ENCODE measurements around the gene SP2.
"Not testable (repeated sequence)": the region's sequence is repeated elsewhere in the genome, so short reads cannot be mapped to it uniquely, and the experiment has no call there.

Gene SP2

DNA sequence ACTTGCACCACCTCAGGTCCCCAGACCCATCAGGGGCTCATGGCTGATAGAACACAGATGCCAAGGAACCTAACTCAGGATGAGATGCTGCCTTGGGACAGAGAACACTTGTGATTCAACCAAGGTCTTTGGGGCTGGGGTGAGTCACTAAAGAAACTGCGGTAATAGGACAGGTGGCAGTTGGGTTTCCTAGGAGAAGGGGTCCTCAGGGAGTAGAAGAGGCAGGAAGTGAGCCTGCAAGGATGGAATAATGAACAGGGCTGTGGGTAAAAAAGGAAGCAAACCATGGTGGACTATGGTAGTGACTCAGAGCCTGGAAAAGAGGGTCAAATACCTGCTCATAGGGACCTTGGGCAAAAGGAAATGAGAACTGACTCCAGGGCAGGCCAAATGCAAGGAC lies 38.8 kb downstream of the SP2 start:
- Histone ChIP-seq H3K4me1 (ENCODE audit: control insufficient read depth in 1 of 2, insufficient read depth in 2 of 2, low read length in 2 of 2) (no peaks in the 10 kb centered on the region), H3K27me3 (ENCODE audit: low read depth, low read length) (no peaks in the 10 kb centered on the region), H3K27ac (ENCODE audit: low read length) (no peak overlapping the region), H3K9me3 (ENCODE audit: control insufficient read depth in 1 of 2, low read length in 2 of 2) (no peaks in the 10 kb centered on the region), H3K36me3 (ENCODE audit: control insufficient read depth in 1 of 2, insufficient read depth in 2 of 2, low read length in 2 of 2) (peaks cover 0 to 15% of the 10 kb centered on the region in 2 donors), H3K4me3 (ENCODE audit: low read depth in 1 of 2, low read length in 2 of 2) (no peak overlapping the region)

DNA sequence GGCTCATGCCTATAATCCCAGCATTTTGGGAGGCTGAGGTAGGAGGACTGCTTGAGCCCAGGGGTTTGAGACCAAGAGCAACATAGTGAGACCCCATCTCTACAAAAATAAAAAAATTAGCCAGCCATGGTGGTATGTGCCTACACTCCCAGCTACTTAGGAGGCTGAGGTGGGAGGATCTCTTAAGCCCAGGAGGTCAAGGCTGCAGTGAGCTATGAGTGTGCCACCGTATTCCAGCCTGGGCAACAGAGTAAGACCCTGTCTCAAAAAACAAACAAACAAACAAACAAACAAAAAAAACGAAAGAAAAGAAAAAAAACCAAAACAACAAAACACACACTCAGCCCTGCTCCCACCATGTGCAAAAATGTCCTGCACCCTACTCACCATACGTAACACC lies 39.4 kb downstream of the SP2 start:
- not testable (repeated sequence) for H3K27ac ChIP-seq (ENCODE audit: low read length); H3K9me3 ChIP-seq (ENCODE audit: control insufficient read depth in 1 of 2, low read length in 2 of 2); H3K4me3 ChIP-seq (ENCODE audit: low read depth in 1 of 2, low read length in 2 of 2); H3K27me3 ChIP-seq (ENCODE audit: low read depth, low read length); H3K4me1 ChIP-seq (ENCODE audit: control insufficient read depth in 1 of 2, insufficient read depth in 2 of 2, low read length in 2 of 2)
- H3K36me3 ChIP-seq (ENCODE audit: control insufficient read depth in 1 of 2, insufficient read depth in 2 of 2, low read length in 2 of 2): peaks cover 0 to 10% of the 10 kb centered on the region in 2 donors

DNA sequence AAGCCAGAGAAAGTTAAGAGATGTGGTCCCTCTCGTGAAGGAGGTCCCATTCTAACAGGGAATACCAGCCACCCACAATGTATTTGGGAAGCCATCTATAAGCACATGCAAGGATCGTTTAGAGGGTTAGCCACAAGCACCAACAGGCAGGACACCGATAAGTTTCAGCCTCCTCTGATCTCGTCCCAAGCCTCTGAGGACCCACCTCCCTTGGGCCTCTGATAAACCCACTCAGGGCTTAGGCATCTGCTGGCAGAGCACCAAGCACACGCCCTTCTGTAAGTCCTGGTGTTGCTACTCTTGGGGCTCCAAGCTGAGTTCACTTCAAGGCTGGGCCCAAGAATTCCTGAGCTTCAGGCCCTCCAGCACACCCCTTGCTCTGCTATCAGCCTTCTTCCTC lies 39.9 kb downstream of the SP2 start:
- Histone ChIP-seq H3K27me3 (ENCODE audit: low read depth, low read length) (no peaks in the 10 kb centered on the region), H3K4me1 (ENCODE audit: control insufficient read depth in 1 of 2, insufficient read depth in 2 of 2, low read length in 2 of 2) (no peaks in the 10 kb centered on the region), H3K27ac (ENCODE audit: low read length) (no peak overlapping the region), H3K9me3 (ENCODE audit: control insufficient read depth in 1 of 2, low read length in 2 of 2) (no peaks in the 10 kb centered on the region), H3K4me3 (ENCODE audit: low read depth in 1 of 2, low read length in 2 of 2) (no peak overlapping the region), H3K36me3 (ENCODE audit: control insufficient read depth in 1 of 2, insufficient read depth in 2 of 2, low read length in 2 of 2) (peaks cover 0 to 7% of the 10 kb centered on the region in 2 donors)

DNA sequence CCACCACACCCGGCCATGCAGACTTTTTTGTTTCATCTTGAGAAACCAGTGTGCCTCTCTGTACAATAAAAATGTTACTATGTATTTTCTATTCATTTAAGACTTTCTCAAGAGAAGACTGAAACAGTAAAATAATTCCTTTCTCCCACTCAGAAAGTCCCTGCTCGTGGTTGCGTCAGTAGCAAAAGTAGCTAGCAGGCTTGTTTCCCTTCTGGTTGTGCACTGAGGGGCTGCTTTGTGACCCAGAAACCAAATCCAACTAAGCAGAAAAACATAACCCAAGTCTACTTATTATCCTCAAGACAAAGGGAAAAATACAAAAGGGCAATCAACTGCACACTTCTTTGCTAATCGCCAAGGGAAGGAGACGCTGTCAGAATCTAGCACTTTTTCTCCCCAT lies 41.9 kb downstream of the SP2 start:
- no peak overlapping the region for H3K4me3 ChIP-seq (ENCODE audit: low read depth in 1 of 2, low read length in 2 of 2)
- H3K36me3 ChIP-seq (ENCODE audit: control insufficient read depth in 1 of 2, insufficient read depth in 2 of 2, low read length in 2 of 2): peaks cover 0 to 4% of the 10 kb centered on the region in 2 donors
- peaks cover 6 to 9% of the 10 kb centered on the region in 2 donors for H3K4me1 ChIP-seq (ENCODE audit: control insufficient read depth in 1 of 2, insufficient read depth in 2 of 2, low read length in 2 of 2)
- H3K27ac ChIP-seq (ENCODE audit: low read length): no peak overlapping the region
- H3K9me3 ChIP-seq (ENCODE audit: control insufficient read depth in 1 of 2, low read length in 2 of 2): no peaks in the 10 kb centered on the region
- no peaks in the 10 kb centered on the region for H3K27me3 ChIP-seq (ENCODE audit: low read depth, low read length)

DNA sequence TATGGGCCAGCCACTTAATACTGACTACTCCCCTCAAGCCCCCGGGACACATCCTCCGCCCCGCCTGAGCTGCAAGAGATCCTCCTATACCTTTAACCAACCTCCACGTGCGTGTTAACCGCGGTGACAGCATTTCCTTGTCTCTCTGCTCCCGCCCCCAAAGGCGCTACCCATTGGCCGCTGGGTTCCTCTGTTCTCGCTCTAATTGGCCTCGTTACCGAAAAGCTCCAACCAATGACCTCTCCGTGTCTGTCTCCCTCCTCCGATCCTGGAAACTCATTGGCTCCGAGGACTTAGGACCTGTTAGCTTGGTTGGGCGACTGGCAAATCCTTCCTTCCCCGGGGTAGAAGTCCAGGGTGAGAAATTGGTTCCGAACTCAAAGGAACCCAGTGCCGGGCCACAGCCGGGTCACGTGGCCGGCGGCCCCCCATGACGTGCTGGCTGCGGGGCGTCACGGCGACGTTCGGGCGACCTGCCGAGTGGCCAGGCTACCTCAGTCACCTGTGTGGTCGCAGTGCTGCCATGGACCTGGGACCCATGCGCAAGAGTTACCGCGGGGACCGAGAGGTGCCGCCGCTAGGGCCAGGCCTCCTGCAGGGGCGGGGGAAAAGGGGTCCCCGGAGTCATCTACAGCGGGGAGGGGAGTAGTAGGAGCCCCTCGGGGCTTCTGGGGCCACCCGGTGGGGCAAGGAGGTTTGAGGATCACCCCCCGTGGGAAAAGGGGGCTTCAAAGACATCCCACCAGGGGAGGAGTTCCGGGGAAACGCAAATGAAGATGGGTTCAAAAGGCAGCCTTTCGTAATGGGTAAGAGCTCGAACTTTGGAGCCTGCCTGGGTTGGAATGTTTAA lies 45.4 kb downstream of the SP2 start, which contains the start of gene PNPO:
TSS of gene PNPO (plus strand) at position 326 of the 850 bp plus-strand sequence. CDS start at position 431, 105 bp downstream.
- Histone ChIP-seq H3K4me3 (ENCODE audit: low read depth in 1 of 2, low read length in 2 of 2) (peak within 1 kb of the TSS; percentile 94 to 96), H3K27ac (ENCODE audit: low read length) (peak within 1 kb of the TSS; percentile 77), H3K27me3 (ENCODE audit: low read depth, low read length) (no peaks in the 10 kb centered on the region), H3K9me3 (ENCODE audit: control insufficient read depth in 1 of 2, low read length in 2 of 2) (no peaks in the 10 kb centered on the region), H3K36me3 (ENCODE audit: control insufficient read depth in 1 of 2, insufficient read depth in 2 of 2, low read length in 2 of 2) (peaks cover 13 to 29% of the 10 kb centered on the region in 2 donors), H3K4me1 (ENCODE audit: control insufficient read depth in 1 of 2, insufficient read depth in 2 of 2, low read length in 2 of 2) (peaks cover 6 to 12% of the 10 kb centered on the region in 2 donors)

DNA sequence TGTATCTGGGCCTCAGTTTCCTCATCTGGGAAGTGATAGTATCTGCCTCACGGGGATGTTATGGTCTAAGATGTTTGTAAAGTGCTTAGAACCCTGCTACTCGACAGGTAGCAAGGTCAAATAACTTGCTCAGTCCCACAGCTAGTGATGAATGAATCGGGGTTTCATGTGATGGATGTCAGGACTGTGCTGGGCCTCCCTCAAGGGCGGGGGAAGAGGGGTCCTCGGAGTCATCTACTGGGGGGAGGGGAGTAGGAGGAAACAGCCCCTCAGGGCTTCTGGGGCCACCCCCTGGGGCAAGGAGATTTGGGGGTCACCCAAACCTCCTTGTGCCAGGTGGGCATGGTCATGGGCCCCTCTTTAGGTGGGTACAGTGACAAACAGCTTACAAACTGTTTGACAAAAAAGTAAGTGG lies 46.1 kb downstream of the SP2 start:
- Histone ChIP-seq H3K36me3 (ENCODE audit: control insufficient read depth in 1 of 2, insufficient read depth in 2 of 2, low read length in 2 of 2) (peaks cover 16 to 31% of the 10 kb centered on the region in 2 donors), H3K4me1 (ENCODE audit: control insufficient read depth in 1 of 2, insufficient read depth in 2 of 2, low read length in 2 of 2) (peaks cover 6 to 16% of the 10 kb centered on the region in 2 donors), H3K27me3 (ENCODE audit: low read depth, low read length) (no peaks in the 10 kb centered on the region), H3K4me3 (ENCODE audit: low read depth in 1 of 2, low read length in 2 of 2) (peak overlapping the region; percentile 94 to 96), H3K27ac (ENCODE audit: low read length) (peak overlapping the region; percentile 77), H3K9me3 (ENCODE audit: control insufficient read depth in 1 of 2, low read length in 2 of 2) (no peaks in the 10 kb centered on the region)

DNA sequence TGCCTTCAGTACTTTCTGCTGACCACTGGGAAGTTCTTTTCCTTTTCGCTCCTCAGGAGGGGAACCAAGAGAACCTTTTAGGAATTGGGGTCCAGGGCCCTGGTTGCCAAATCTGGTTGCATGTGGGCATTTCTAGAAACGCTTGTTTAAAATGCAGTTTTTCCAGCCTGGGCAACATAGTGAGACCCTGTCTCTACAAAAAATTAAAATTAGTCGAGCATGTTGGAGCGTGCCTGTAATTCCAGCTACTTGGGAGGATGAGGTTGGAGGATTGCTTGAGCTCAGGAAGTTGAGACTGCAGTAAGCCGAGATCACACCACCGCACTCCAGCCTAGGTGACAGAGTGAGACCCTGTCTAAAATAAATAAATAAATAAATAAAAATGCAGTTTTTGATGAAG lies 46.5 kb downstream of the SP2 start:
- Histone ChIP-seq H3K4me3 (ENCODE audit: low read depth in 1 of 2, low read length in 2 of 2) (peak overlapping the region; percentile 94 to 96), H3K9me3 (ENCODE audit: control insufficient read depth in 1 of 2, low read length in 2 of 2) (no peaks in the 10 kb centered on the region), H3K4me1 (ENCODE audit: control insufficient read depth in 1 of 2, insufficient read depth in 2 of 2, low read length in 2 of 2) (peaks cover 6 to 16% of the 10 kb centered on the region in 2 donors), H3K27me3 (ENCODE audit: low read depth, low read length) (no peaks in the 10 kb centered on the region), H3K36me3 (ENCODE audit: control insufficient read depth in 1 of 2, insufficient read depth in 2 of 2, low read length in 2 of 2) (peaks cover 16 to 31% of the 10 kb centered on the region in 2 donors), H3K27ac (ENCODE audit: low read length) (no peak overlapping the region)

DNA sequence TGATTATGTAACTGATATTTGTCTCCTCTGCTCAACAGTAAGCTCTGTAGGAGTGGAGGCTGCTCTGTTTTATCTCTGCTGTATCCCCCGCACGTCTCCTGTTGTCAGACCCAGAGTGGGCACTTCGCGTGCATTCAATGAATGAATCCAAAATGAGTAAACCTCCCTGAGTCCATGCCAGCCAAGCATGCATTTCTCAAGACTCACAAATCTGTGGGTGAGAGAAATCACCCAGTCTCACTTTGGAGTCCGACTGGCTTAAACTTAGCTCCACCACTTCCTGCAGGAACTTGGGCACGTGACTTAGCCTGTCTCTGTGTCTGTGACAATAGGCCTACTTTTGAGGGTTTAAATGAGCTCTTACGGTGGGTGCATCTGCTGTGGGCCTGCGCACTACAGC lies 49.0 kb downstream of the SP2 start:
- H3K4me1 ChIP-seq (ENCODE audit: control insufficient read depth in 1 of 2, insufficient read depth in 2 of 2, low read length in 2 of 2): peaks cover 12 to 25% of the 10 kb centered on the region in 2 donors
- H3K27ac ChIP-seq (ENCODE audit: low read length): no peak overlapping the region
- H3K27me3 ChIP-seq (ENCODE audit: low read depth, low read length): no peaks in the 10 kb centered on the region
- peaks cover 20 to 31% of the 10 kb centered on the region in 2 donors for H3K36me3 ChIP-seq (ENCODE audit: control insufficient read depth in 1 of 2, insufficient read depth in 2 of 2, low read length in 2 of 2)
- H3K9me3 ChIP-seq (ENCODE audit: control insufficient read depth in 1 of 2, low read length in 2 of 2): no peaks in the 10 kb centered on the region
- H3K4me3 ChIP-seq (ENCODE audit: low read depth in 1 of 2, low read length in 2 of 2): no peak overlapping the region

DNA sequence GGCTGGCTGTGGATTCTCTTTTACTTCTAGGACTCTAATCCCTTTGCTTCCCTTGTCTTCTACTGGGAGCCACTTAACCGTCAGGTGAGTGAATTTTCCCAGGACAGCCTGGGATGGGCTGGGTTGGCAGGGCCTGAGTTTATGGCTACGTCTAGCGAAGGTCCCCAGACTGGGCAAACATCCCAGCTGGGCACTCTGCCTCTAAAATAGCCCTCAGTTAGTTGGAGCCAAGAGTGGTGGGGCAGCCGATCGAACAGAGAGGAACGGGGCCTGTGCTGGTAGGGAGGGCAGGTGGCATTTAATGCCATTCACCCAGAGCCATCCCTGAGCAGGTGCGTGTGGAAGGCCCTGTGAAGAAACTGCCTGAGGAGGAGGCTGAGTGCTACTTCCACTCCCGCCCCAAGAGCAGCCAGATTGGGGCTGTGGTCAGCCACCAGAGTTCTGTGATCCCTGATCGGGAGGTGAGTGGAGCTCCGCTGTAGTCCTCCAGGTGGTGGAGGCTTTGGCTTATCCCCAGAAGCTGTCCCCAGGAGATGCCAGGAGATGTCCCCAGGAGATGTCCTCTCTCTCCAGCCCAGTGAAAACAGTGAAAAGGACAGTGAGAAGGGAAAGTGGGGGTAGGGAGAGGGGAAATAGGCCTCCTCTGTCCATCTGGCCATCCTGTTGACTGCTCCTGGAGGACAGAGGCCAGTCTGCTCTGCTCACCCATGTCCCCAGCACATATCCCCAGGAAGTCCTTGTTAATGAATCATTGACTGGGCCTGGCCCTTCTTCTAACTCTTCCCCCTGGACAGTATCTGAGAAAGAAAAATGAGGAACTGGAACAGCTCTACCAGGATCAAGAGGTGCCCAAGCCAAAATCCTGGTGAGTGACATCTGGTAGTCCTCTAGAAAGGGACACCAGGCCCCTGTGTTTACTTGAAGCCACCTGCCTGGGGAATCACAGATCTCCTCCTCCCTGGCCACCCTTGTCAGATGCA lies 49.8 kb downstream of the SP2 start:
- H3K27ac ChIP-seq (ENCODE audit: low read length): peak overlapping the region; percentile 49
- no peaks in the 10 kb centered on the region for H3K9me3 ChIP-seq (ENCODE audit: control insufficient read depth in 1 of 2, low read length in 2 of 2)
- peaks cover 12 to 25% of the 10 kb centered on the region in 2 donors for H3K4me1 ChIP-seq (ENCODE audit: control insufficient read depth in 1 of 2, insufficient read depth in 2 of 2, low read length in 2 of 2)
- peaks cover 21 to 31% of the 10 kb centered on the region in 2 donors for H3K36me3 ChIP-seq (ENCODE audit: control insufficient read depth in 1 of 2, insufficient read depth in 2 of 2, low read length in 2 of 2)
- H3K27me3 ChIP-seq (ENCODE audit: low read depth, low read length): no peaks in the 10 kb centered on the region
- no peak overlapping the region for H3K4me3 ChIP-seq (ENCODE audit: low read depth in 1 of 2, low read length in 2 of 2)

DNA sequence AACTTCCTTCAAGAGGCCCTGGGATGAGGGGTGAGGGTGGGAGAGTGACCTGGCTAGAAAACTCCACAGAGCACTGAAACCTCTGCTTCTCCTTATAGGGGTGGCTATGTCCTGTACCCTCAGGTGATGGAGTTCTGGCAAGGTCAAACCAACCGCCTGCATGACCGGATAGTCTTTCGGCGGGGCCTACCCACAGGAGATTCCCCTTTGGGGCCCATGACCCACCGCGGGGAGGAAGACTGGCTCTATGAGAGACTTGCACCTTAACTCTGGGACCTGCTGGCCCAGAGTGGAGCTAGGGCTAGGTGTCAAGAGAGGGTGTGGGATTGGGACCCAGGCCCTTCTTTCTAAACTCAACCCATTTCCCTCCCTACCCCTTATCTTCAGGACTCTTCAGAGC lies 50.5 kb downstream of the SP2 start:
- peaks cover 21 to 31% of the 10 kb centered on the region in 2 donors for H3K36me3 ChIP-seq (ENCODE audit: control insufficient read depth in 1 of 2, insufficient read depth in 2 of 2, low read length in 2 of 2)
- H3K27ac ChIP-seq (ENCODE audit: low read length): peak overlapping the region; percentile 49
- no peaks in the 10 kb centered on the region for H3K27me3 ChIP-seq (ENCODE audit: low read depth, low read length)
- no peak overlapping the region for H3K4me3 ChIP-seq (ENCODE audit: low read depth in 1 of 2, low read length in 2 of 2)
- peaks cover 12 to 25% of the 10 kb centered on the region in 2 donors for H3K4me1 ChIP-seq (ENCODE audit: control insufficient read depth in 1 of 2, insufficient read depth in 2 of 2, low read length in 2 of 2)
- no peaks in the 10 kb centered on the region for H3K9me3 ChIP-seq (ENCODE audit: control insufficient read depth in 1 of 2, low read length in 2 of 2)

DNA sequence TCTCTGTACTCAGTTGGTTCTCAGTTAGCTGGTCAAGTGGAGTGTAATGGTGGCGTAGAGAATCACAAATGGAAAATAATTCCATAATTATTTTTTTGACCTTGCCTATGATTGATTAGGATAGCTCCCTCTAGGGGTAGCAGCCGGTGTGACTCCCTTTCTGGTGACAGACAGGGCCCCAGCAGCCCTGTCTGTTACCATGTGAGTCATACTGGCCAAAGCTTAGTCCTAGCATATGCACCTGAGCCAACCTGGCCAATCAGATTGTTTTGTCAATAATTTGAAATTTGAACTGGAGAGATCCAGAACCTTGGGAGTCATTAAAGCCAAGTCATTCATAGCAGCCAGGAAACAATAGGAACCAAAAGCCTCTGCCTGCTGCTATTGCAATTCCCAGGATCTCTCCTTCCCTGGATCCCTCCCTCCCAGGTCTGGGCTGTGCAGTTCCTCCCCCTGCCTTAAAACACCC lies 50.9 kb downstream of the SP2 start:
- Histone ChIP-seq H3K9me3 (ENCODE audit: control insufficient read depth in 1 of 2, low read length in 2 of 2) (no peaks in the 10 kb centered on the region), H3K27ac (ENCODE audit: low read length) (peak overlapping the region; percentile 49), H3K27me3 (ENCODE audit: low read depth, low read length) (no peaks in the 10 kb centered on the region), H3K4me3 (ENCODE audit: low read depth in 1 of 2, low read length in 2 of 2) (no peak overlapping the region), H3K4me1 (ENCODE audit: control insufficient read depth in 1 of 2, insufficient read depth in 2 of 2, low read length in 2 of 2) (peaks cover 12 to 23% of the 10 kb centered on the region in 2 donors), H3K36me3 (ENCODE audit: control insufficient read depth in 1 of 2, insufficient read depth in 2 of 2, low read length in 2 of 2) (peaks cover 25 to 31% of the 10 kb centered on the region in 2 donors)
